Colonic mucosa (tissue), 4 donors: ENCODE results near the gene ATP5PF. TPM values are rescaled to one million over a fixed set of nuclear protein-coding genes. Genes with fewer than 3 reads are reported as not detected.
"Not testable (repeated sequence)": the region's sequence is repeated elsewhere in the genome, so short reads cannot be mapped to it uniquely, and the experiment has no call there.

Experiments
- DNase-seq: peaks from one replicate; pipeline ENCODE4 v3.0.0-alpha.2; 2020
- H3K27ac ChIP-seq: fragments of 200-600 bp; one replicate; pipeline ENCODE4 v1.8.0; 2021
- H3K27me3 ChIP-seq: fragments of 200-600 bp; one replicate; pipeline ENCODE4 v1.8.0; 2021
- H3K36me3 ChIP-seq: fragments of 200-600 bp; one replicate; pipeline ENCODE4 v1.8.0; 2021
- H3K4me1 ChIP-seq: fragments of 200-600 bp; one replicate; pipeline ENCODE4 v1.8.0; 2021; ENCODE audit warnings: mild to moderate bottlenecking
- H3K4me3 ChIP-seq: fragments of 200-600 bp; one replicate; pipeline ENCODE4 v1.8.0; 2021
- H3K9ac ChIP-seq, 2 donors: one replicate each; pipeline ENCODE4 v1.7.0; 2013; ENCODE audit warnings: control low read depth in 2 of 2, low read depth in 2 of 2, low read length in 2 of 2
- H3K9me3 ChIP-seq: fragments of 200-600 bp; one replicate; pipeline ENCODE4 v1.8.0; 2021
- intact Hi-C: fragments of 100-400 bp; cut with DNase I; formaldehyde crosslinking; loops from one replicate; pipeline ENCODE4 v1.14.1; 2022
- total RNA-seq, 2 donors: library from RNA; stranded (reverse); fragmentation: NEBNext Ultra II Directional in 1 of 2; extraction: Animal tissue kit (Norgen Biotek cat#: 25700) in 1 of 2; gene quantifications; one replicate each; pipeline ENCODE4 v1.2.1, GENCODE V29; 2021
- TF ChIP-seq, protein P1 (sequence below): fragments of 200-600 bp; IDR thresholded peaks from one replicate; pipeline ENCODE4 v1.8.0; 2022; ENCODE audit warnings: antibody characterized with exemption, mild to moderate bottlenecking
- donor health status: healthy.
- donor health status: DM: no; HTN: no; CAD: no.
- donor health status: DM: no; HTN: no; CAD: no.

ATP5PF gene
- total RNA-seq, 2 donors from 2014 or later: 186 to 242 TPM

DNA sequence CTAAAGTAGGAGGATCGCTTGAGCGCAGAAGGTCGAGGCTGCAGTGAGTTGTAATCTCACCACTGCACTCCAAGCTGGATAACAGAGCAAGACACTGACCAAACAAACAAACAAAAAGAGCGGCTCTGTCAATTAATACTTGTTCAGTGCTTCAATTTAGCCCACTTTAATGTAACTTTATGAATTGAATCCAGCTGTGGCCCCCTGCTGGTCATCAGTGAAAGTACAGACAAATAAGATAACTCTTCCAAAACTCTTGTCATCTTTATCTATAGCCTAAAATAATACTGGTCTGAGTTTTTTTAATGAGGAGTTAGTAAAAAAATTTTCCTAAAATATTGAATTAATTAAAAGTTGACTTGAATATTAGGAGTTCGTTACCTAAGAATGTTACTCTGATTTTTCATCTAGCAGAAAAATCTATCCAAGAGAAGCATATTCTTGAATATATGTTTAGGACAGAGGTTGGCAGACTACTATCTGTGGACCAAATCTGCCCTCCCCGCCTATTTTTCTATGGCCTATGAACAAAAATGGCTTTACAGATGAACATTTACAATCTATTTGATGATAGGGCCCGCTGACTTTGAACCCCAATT, 26.1 kb downstream of the ATP5PF start:
- TF ChIP-seq, protein P1, sequence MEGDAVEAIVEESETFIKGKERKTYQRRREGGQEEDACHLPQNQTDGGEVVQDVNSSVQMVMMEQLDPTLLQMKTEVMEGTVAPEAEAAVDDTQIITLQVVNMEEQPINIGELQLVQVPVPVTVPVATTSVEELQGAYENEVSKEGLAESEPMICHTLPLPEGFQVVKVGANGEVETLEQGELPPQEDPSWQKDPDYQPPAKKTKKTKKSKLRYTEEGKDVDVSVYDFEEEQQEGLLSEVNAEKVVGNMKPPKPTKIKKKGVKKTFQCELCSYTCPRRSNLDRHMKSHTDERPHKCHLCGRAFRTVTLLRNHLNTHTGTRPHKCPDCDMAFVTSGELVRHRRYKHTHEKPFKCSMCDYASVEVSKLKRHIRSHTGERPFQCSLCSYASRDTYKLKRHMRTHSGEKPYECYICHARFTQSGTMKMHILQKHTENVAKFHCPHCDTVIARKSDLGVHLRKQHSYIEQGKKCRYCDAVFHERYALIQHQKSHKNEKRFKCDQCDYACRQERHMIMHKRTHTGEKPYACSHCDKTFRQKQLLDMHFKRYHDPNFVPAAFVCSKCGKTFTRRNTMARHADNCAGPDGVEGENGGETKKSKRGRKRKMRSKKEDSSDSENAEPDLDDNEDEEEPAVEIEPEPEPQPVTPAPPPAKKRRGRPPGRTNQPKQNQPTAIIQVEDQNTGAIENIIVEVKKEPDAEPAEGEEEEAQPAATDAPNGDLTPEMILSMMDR: peak; percentile 82

DNA sequence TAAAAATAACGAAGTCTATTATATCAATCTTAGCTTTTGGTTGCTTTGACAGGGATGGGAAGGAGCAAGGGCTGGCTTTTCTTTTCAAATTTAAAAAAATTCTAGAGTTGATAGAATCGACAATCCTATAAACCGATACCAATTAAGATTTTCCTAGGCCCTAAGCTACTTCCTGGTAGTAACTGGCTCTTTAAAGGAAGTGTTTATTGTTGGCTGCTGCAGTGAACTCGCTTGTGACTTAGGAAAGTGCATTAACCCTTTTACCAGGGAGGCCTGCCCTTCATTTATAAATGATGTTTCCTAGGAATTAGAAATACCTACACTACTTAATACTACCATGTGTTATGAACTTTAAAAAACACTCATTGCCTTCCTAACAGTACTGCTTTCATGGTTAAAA, 33.2 kb downstream of the ATP5PF start:
- H3K27ac ChIP-seq: no peak overlapping the region
- no peak overlapping the region for H3K9ac ChIP-seq
- no peaks in the 10 kb centered on the region for H3K36me3 ChIP-seq
- H3K4me3 ChIP-seq: no peak overlapping the region
- H3K9me3 ChIP-seq: no peaks in the 10 kb centered on the region
- TF ChIP-seq, protein P1: no peak
- intact Hi-C loops: no loop called here
- no peak for DNase-seq
- no peaks in the 10 kb centered on the region for H3K27me3 ChIP-seq
- no peaks in the 10 kb centered on the region for H3K4me1 ChIP-seq

More for the DNA sequence above, 26.1 kb downstream of the ATP5PF start:
- Histone ChIP-seq H3K36me3 (no peaks in the 10 kb centered on the region), H3K4me1 (no peaks in the 10 kb centered on the region), H3K27me3 (no peaks in the 10 kb centered on the region), H3K9me3 (no peaks in the 10 kb centered on the region), H3K4me3 (no peak overlapping the region), H3K9ac (no peak overlapping the region), H3K27ac (no peak overlapping the region)
- peak; percentile 32 for DNase-seq
- intact Hi-C loops: loop anchor here (2.0 kb wide), 1 partner anchor 100 kb away; no protein-coding TSS in a partner anchor

DNA sequence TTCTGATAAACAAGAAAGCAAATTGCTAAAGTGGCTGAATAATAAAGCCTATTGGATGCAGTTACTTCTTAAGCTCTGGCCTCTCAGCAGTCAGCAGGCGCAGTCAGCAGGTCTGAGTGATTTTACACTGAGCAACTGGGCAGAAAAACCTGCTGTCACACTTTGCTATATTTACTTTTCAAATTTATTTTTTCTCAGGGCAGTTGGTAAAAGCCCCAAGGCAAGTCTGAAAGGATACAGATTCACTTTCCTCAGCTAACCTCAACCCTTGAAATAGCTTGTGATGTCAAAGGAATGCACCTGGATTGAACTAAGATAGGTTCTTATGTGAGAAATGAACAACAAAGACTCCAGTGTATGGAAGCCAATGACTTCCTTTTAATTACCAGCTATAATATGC, 34.0 kb downstream of the ATP5PF start:
- Histone ChIP-seq H3K27ac (no peak overlapping the region), H3K36me3 (no peaks in the 10 kb centered on the region), H3K4me1 (no peaks in the 10 kb centered on the region), H3K27me3 (no peaks in the 10 kb centered on the region), H3K4me3 (no peak overlapping the region), H3K9ac (no peak overlapping the region), H3K9me3 (no peaks in the 10 kb centered on the region)
- TF ChIP-seq, protein P1: no peak
- intact Hi-C loops: no loop called here
- no peak for DNase-seq

DNA sequence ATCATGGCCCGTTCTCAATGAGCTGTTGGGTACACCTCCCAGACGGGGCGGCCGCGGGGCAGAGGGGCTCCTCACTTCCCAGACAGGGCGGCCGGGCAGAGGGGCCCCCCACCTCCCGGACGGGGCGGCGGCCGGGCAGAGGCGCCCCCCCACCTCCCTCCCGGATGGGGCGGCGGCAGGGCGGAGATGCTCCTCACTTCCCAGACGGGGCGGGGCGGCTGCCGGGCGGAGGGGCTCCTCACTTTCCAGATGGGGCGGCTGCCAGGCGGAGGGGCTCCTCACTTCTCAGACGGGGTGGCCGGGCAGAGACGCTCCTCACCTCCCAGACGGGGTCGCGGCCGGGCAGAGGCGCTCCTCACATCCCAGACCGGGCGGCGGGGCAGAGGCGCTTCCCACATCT, 39.2 kb downstream of the ATP5PF start:
- DNase-seq, H3K9ac ChIP-seq, H3K27ac ChIP-seq, intact Hi-C loops, H3K9me3 ChIP-seq, H3K4me1 ChIP-seq, H3K36me3 ChIP-seq, H3K27me3 ChIP-seq, H3K4me3 ChIP-seq: not testable (repeated sequence)

DNA sequence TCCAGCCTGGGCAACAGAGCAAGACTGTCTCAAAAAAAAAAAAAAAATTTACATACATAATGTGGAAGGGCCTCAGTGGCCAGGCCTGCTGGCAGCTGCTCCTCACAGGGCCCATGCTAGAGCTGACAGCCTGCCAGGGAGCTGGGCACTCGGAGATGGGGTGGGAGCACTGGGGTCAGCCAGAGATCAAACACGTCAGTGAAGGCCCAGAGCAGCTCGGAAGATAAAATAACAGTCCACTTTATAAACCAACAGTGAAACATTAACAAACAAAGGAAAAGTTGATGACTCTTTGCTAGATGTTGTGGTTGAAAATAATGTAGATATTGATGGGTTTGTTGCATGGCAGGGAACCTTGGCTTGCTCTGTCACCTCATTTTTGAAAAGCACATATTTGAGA, 42.7 kb downstream of the ATP5PF start:
- TF ChIP-seq, protein P1: no peak

DNA sequence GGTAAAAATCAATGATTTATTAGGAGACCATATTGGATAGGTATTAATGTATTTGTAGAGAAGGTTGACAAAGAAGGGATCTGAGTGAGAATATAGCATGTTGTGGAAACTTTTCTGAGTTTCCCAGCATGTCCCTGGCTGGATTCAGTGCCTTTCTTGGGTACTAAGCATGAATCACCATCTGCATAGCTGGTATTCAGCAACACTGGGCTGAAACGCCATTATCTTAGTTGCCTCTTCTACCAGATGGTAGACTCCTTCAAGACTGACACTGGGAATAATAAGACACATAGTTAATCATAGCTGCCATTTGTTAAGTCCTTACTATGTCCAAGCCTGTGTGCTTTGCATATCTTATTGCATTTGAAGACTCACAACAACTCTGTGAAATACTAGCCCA, 45.5 kb downstream of the ATP5PF start:
- H3K27me3 ChIP-seq: no peaks in the 10 kb centered on the region
- no peaks in the 10 kb centered on the region for H3K9me3 ChIP-seq
- H3K36me3 ChIP-seq: no peaks in the 10 kb centered on the region
- TF ChIP-seq, protein P1: no peak
- H3K4me3 ChIP-seq: no peak overlapping the region
- no peak for DNase-seq
- intact Hi-C loops: no loop called here
- H3K4me1 ChIP-seq: no peaks in the 10 kb centered on the region
- no peak overlapping the region for H3K27ac ChIP-seq
- no peak overlapping the region for H3K9ac ChIP-seq

More for the DNA sequence above, 42.7 kb downstream of the ATP5PF start:
- Histone ChIP-seq H3K36me3 (no peaks in the 10 kb centered on the region), H3K4me1 (no peaks in the 10 kb centered on the region), H3K27ac (no peak overlapping the region), H3K27me3 (no peaks in the 10 kb centered on the region), H3K9me3 (no peaks in the 10 kb centered on the region), H3K4me3 (no peak overlapping the region), H3K9ac (no peak overlapping the region)
- no peak for DNase-seq
- intact Hi-C loops: no loop called here
